CD4-positive, alpha-beta T cell treated with Interleukin-1 beta for 1 hour (primary cell): Measurements from ENCODE around the gene KCMF1.

Experiments used
- DNase-seq, 2 donors: peaks; one replicate each; pipeline ENCODE4 v3.0.0-alpha.2; 2020 to 2022

The KCMF1 gene

GRCh38 chr2:85087541-85087940 is 116.6 kb downstream of the KCMF1 start:
- DNase-seq = no peak

DNA sequence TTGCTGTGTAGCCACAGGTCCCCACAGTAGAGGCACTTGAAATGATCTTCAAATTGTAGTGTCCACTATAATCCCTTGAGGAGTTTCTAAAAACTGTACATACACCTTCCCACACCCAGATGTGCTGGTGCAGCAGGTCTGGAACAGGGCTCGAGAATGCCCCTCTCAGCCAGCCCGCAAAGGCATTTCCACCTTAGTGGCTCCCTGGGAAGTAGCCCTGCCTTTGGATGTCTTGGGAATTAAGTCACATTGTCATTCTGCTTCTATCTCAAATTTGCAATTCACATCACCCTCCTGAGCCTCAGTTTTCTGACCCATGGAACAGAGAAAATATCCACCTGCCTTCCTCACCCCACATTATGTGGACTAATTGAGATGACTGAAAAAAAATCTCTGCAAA is 118.0 kb downstream of the KCMF1 start:
- DNase-seq = no peak

DNA sequence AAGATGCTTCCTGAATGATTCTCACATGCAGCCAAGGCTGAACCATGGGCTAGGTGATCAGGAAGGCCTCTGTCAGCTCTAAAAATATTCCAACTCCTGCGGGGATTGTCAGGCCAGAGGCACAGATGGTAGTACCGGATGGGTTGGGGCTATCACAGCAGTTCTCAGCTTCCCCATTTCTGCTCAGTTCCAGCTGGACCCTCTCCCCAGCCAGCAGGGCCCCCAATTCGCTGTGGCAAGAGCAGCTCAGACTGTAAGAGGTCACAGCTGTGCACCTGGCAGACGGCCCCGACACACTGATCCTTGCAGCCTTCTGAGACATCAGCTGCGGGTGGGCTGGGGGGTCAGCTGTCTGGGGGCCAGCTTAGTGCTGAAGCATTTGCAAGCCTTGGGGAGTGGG is 118.6 kb downstream of the KCMF1 start:
- DNase-seq = no peak

- no peak for DNase-seq
Observed at GRCh38 chr2:85091838-85092237, 120.9 kb downstream of the KCMF1 start.

DNA sequence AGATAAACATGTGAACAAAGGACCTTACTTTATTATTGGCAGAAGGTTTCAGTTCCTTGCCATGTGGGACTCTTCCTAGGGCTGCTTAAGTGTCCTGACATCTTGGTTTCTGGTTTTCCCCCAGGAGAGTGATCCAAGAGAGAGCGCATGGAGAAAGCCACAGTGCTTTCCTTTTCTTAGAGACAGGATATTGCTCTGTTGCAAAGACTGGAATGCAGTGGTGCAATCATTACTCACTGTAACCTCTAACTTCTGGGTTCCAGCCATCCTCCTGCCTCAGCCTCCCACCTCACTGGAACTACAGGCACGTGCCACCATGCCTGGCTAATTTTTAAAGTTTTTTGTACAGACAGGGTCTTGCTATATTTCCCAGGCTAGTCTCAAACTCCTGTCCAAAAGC is 124.1 kb downstream of the KCMF1 start:
- DNase-seq = no peak

GRCh38 chr2:85096616-85097015 is 125.7 kb downstream of the KCMF1 start:
- DNase-seq = no peak

- DNase-seq = no peak
Observed at GRCh38 chr2:85104228-85104627, 133.3 kb downstream of the KCMF1 start.

GRCh38 chr2:85106489-85107180 is 135.7 kb downstream of the KCMF1 start:
- DNase-seq = no peak
